Measurements from ENCODE around the gene CADM1.

GRCh38 chr11:115220423-115220822 lies 283.8 kb downstream of the CADM1 start:
- TF ChIP-seq YY1 (IDR thresholded peaks at IDR 0.05; ENCODE audit: extremely low read depth, insufficient replicate concordance, low read depth, low read length) (no peak), POLR2AphosphoS5 (IDR thresholded peaks at IDR 0.05; ENCODE audit: low read depth, low read length) (no peak), CTCF (IDR thresholded peaks at IDR 0.05 in 2 of 3, conservative IDR thresholded peaks at IDR 0.05 in 1 of 3; ENCODE audit: borderline replicate concordance in 1 of 3, insufficient read depth in 1 of 3, low read depth in 2 of 3, low read length in 2 of 3) (no peak), EZH2phosphoT487 (IDR thresholded peaks at IDR 0.05; ENCODE audit: borderline replicate concordance) (no peak), EGR1 (IDR thresholded peaks at IDR 0.05; ENCODE audit: low read depth) (no peak), RAD21 (IDR thresholded peaks at IDR 0.05; ENCODE audit: low read depth) (no peak), FOSL1 (IDR thresholded peaks at IDR 0.05; ENCODE audit: low read depth) (no peak), POLR2A (IDR thresholded peaks at IDR 0.05; ENCODE audit: borderline replicate concordance, extremely low read depth, insufficient read depth, insufficient read length) (no peak)

Data from HCT116 (cell line).